ENCODE results near the gene LY6G6F. TPM values are rescaled to one million over a fixed set of nuclear protein-coding genes. Genes with fewer than 3 reads are reported as not detected.

The LY6G6F gene
- total RNA-seq, 2 experiments from 2014 or later = not detected

DNA sequence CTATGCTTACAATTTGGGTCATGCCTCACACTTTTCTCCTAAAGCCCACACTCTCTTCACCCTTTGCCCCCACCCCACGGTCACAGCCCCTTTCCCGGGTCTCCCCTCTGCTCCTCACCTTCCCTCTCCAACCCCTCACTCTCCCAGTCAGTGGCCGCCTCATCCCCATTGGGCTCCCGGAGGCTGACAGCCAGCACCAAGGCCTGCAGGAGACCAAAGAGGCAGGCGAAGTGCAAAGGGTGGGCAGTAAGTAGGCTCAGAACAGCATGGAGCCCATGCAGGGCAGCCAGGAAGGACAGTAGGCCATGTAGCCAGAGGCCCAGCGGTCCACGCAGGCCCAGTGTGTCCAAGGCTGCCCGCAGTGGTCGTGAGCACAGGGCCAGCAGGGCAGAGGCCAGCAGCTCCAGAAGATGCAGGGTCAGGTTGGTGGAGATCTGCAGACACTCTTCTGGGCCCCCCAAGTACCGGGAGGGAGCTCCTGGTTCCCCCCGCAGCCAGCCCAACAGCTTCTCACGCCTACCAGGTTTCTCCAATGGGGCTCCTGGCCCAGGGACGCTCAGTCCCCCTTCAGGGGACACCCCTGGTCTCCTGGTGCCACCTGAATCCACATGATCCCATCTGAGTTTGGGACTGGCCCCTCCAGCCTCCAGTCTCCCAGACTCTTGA lies 47.5 kb upstream of the LY6G6F start:
- peaks cover 68% of the 10 kb centered on the region for H3K4me1 Mint-ChIP-seq (ENCODE audit: low read depth)
- Histone ChIP-seq H3K36me3 (ENCODE audit: insufficient read depth, low read length) (peaks cover 47% of the 10 kb centered on the region), H3K4me3 (ENCODE audit: low read length) (peak overlapping the region; percentile 80), H3K4me1 (ENCODE audit: insufficient read depth, low read length) (peaks cover 61% of the 10 kb centered on the region), H3K9me3 (ENCODE audit: control insufficient read depth in 1 of 2, insufficient read depth in 1 of 2, low read length in 2 of 2) (no peaks in the 10 kb centered on the region), H3K27me3 (ENCODE audit: control insufficient read depth in 1 of 2, insufficient read depth in 2 of 2, low read length in 2 of 2) (no peaks in the 10 kb centered on the region), H3K27ac (ENCODE audit: low read depth in 1 of 2, low read length in 2 of 2) (peak overlapping the region; percentile 70 to 71)
- DNase-seq (no peak), ATAC-seq (ENCODE audit: poor library complexity) (no peak)
- TF ChIP-seq, protein P1, sequence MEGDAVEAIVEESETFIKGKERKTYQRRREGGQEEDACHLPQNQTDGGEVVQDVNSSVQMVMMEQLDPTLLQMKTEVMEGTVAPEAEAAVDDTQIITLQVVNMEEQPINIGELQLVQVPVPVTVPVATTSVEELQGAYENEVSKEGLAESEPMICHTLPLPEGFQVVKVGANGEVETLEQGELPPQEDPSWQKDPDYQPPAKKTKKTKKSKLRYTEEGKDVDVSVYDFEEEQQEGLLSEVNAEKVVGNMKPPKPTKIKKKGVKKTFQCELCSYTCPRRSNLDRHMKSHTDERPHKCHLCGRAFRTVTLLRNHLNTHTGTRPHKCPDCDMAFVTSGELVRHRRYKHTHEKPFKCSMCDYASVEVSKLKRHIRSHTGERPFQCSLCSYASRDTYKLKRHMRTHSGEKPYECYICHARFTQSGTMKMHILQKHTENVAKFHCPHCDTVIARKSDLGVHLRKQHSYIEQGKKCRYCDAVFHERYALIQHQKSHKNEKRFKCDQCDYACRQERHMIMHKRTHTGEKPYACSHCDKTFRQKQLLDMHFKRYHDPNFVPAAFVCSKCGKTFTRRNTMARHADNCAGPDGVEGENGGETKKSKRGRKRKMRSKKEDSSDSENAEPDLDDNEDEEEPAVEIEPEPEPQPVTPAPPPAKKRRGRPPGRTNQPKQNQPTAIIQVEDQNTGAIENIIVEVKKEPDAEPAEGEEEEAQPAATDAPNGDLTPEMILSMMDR (IDR thresholded peaks at IDR 0.05) = no peak
- no peaks in the 10 kb centered on the region for H3K27me3 Mint-ChIP-seq
- peak overlapping the region; percentile 95 for H3K4me3 Mint-ChIP-seq
- H3K36me3 Mint-ChIP-seq (ENCODE audit: low read depth) = peaks cover 55% of the 10 kb centered on the region
- H3K9me3 Mint-ChIP-seq = no peaks in the 10 kb centered on the region
- CTCF ChIA-PET = interaction anchor here (2.7 kb wide), 1 partner anchor 7 kb away, joined by 9 read pairs; the partner anchor contains the start of gene BAG6
- peak overlapping the region; percentile 94 for H3K27ac Mint-ChIP-seq
- intact Hi-C loops (cut with DNase I, micrococcal nuclease) = no loop called here
- POLR2A ChIA-PET = interaction anchor here (0.6 to 2.0 kb wide), 2 partner anchors 19 to 1403 kb away, joined by 3 to 5 read pairs; no protein-coding TSS in a partner anchor

DNA sequence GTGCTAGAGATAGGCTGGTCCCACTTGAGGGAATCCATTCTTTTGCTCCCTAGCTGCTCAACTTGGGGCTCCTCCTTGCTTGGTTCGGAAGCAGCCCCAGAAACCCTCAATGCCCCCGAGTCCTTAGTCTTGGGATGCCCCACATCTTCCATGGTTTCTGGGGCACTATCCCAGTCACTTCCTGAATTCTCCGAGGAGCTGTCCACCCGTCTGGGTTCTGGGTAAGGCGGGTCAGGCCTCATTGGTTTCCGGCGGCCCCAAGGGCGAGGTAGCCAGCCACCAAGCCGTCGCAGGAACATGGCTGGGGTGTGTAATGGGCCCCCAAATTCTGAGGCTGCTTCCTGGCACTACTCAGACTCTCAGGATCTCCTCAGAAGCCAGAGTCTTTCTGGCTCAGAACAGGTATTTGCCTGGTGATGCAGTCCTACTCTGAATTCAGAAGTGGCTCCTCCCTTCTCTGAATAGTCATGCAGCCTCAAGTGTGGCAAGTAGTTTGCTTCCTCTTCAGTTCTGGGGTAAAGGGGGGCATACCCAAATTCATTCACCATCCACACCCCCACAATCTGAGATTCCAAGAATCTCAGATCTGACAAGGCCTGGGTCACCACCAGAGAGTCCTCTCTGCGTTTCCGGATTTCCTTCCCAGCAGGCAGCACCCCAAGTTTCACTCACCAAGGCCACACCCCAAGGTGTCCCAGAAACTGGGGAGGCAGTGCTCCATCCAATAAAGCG lies 46.9 kb upstream of the LY6G6F start:
- ATAC-seq (ENCODE audit: poor library complexity) (peak; percentile 54), DNase-seq (peak in 4 of 14 experiments; percentile 35 to 52 (median 48))
- TF ChIP-seq, protein P1 (IDR thresholded peaks at IDR 0.05) = no peak
- Mint-ChIP-seq H3K36me3 (ENCODE audit: low read depth) (peaks cover 61% of the 10 kb centered on the region), H3K4me1 (ENCODE audit: low read depth) (peaks cover 75% of the 10 kb centered on the region), H3K27ac (peak overlapping the region; percentile 94), H3K9me3 (no peaks in the 10 kb centered on the region), H3K27me3 (no peaks in the 10 kb centered on the region), H3K4me3 (peak overlapping the region; percentile 95)
- peaks cover 67% of the 10 kb centered on the region for H3K4me1 ChIP-seq (ENCODE audit: insufficient read depth, low read length)
- H3K27ac ChIP-seq (ENCODE audit: low read depth in 1 of 2, low read length in 2 of 2) = peak overlapping the region; percentile 70 to 71
- no peaks in the 10 kb centered on the region for H3K27me3 ChIP-seq (ENCODE audit: control insufficient read depth in 1 of 2, insufficient read depth in 2 of 2, low read length in 2 of 2)
- ChIA-PET POLR2A (interaction anchor here (0.6 to 7.9 kb wide), 12 partner anchors 6 to 1403 kb away, joined by 3 to 250 read pairs (median 5); partner anchors contain the start of genes ABHD16A, APOM, ATP6V1G2 and BAG6), CTCF (interaction anchor here (0.9 to 2.7 kb wide), 2 partner anchors 7 to 30 kb away, joined by 3 to 9 read pairs; partner anchors contain the start of gene BAG6)
- intact Hi-C loops (cut with DNase I, micrococcal nuclease) = loop anchor here (1.0 to 10.0 kb wide), 5 partner anchors 8 to 1545 kb away; partner anchors contain the start of genes BAG6 (in 2 of the 2), ABCF1 (in 1 of the 2), GPSM3 (in 1 of the 2) and HSD17B8 (in 1 of the 2)
- no peaks in the 10 kb centered on the region for H3K9me3 ChIP-seq (ENCODE audit: control insufficient read depth in 1 of 2, insufficient read depth in 1 of 2, low read length in 2 of 2)
- peak overlapping the region; percentile 80 for H3K4me3 ChIP-seq (ENCODE audit: low read length)
- H3K36me3 ChIP-seq (ENCODE audit: insufficient read depth, low read length) = peaks cover 48% of the 10 kb centered on the region

Measured in CD4-positive, alpha-beta T cell (primary cell).